HG02852 (cell line): Measurements from ENCODE around the gene ACTA2.
A peak's percentile ranks its signal among the peaks of the same experiment; 100 is the strongest.
"Not testable (repeated sequence)": the region's sequence is repeated elsewhere in the genome, so short reads cannot be mapped to it uniquely, and the experiment has no call there.

ENCODE experiments used
- ATAC-seq: cut with Tn5 transposase; IDR thresholded peaks from one replicate; pipeline ENCODE4 v1.9.1; 2021; ENCODE audit warnings: mild to moderate bottlenecking, moderate library complexity; ENCODE audit not compliant: unreplicated experiment

The ACTA2 gene

DNA sequence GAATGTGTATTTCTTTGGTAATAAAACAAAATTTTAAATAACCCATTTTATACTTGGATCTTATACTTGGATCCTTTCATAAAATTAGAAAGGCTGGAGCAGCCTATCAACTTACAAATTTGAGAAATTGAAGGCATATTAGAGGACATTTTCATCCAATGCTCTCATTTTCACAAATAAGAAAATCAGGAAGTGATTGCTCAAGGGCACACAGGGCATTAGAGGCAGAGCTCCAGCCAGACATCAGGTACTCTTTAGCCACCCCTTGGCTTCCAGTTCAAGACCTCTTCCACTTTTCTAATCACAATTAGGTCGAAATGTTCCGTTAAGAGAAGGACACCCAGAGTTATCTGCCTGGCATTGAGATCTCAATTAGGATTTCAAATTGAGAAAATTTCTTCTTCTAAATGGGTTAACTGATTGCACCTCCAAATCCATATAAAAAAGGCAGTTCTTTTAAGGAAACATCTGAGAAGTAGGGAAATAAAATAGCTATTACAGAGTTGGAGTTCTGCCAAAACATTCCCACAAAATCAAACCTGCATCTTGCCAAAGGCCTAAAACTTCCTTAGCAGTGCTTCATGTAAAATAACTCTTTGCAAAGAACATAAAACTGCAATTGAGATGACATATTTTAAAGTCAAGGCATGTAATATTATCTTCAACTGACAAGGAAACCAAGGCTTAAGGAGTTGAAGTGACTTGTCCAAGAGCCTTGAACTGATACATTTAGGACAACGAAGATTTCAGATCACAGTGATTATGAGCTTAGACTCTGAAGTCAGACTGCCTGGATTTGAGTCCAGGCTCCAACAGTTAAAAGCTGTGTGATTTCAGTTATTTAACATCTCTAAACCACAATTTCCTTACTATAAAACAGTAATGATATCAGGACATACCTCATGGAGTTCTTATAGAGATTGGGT, 2.4 kb downstream of the ACTA2 start:
- no peak for ATAC-seq

GRCh38 chr10:88949051-88949450, 3.5 kb downstream of the ACTA2 start:
- ATAC-seq = no peak

DNA sequence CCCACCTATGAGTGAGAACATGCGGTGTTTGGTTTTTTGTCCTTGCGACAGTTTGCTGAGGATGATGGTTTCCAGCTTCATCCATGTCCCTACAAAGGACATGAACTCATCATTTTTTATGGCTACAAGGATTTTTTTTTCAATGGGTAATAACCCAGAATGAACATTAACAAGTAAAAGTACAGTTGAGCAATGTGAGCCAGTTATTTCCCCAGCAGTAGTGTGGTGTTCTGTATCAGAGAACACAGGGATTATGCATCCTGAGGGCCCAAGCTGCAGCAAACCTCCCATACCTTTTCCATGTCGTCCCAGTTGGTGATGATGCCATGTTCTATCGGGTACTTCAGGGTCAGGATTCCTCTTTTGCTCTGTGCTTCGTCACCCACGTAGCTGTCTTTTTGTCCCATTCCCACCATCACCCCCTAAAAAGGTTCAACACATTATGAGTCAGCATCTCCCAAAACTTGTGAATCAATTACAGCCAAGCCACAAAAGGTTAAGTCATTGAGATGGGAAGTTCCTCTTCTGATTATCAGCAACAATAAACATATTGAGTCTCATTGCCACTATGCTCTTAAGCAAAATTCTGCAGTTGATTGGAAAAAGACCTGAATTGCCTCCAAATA, 5.5 kb downstream of the ACTA2 start:
- ATAC-seq = no peak

GRCh38 chr10:88946200-88946599, 6.4 kb downstream of the ACTA2 start:
- no peak for ATAC-seq

- peak; percentile 76 for ATAC-seq
Measured at GRCh38 chr10:88944813-88945212, 7.8 kb downstream of the ACTA2 start.

DNA sequence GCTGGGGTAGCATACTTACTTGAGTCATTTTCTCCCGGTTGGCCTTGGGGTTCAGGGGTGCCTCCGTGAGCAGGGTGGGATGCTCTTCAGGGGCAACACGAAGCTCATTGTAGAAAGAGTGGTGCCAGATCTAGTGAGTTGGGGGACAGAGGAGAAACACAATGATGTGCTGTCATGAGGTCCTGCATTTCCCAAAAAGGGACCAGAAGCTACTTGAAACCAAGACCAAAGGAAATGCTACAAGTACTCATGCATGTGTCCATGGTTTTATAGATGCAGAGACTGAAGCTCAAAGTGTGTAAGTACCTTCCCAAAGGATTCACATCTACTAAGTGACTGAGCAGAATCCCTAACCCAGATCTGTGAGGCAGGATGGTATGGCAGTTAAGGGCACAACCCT, 8.8 kb downstream of the ACTA2 start:
- no peak for ATAC-seq

DNA sequence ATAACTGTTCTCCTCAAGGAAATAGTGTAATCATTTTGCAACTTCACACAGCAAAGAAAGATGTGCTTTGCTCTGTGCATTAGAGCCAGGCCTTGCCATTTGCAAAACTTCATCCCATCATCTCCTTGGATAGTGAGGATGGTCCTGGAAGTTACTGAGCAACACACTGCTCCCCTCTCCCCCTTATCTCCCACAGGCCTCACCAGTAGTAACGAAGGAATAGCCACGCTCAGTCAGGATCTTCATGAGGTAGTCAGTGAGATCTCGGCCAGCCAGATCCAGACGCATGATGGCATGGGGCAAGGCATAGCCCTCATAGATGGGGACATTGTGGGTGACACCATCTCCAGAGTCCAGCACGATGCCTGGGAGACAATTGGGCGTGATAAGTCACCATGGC, 11.5 kb downstream of the ACTA2 start:
- no peak for ATAC-seq

DNA sequence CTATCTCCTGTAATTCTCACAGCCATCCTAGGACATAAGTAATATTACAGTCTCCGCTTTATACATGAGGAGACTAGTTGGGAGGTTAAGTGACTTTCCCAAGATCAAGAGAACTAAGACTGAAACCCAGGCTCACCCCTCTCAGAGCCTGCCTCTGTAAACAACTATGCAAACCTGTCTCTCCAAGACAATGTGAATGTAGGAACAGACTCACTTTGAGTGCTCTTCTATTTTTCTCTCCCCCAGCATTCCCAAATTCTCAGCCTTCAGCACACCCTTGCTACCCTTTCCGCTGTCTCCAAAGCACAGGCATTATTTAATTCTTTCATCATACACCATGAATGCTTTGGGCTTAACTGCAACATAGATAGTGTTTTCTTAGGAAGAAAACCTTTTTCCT, 13.6 kb downstream of the ACTA2 start:
- ATAC-seq = no peak

GRCh38 chr10:88938039-88938438, 14.5 kb downstream of the ACTA2 start:
- ATAC-seq = no peak

DNA sequence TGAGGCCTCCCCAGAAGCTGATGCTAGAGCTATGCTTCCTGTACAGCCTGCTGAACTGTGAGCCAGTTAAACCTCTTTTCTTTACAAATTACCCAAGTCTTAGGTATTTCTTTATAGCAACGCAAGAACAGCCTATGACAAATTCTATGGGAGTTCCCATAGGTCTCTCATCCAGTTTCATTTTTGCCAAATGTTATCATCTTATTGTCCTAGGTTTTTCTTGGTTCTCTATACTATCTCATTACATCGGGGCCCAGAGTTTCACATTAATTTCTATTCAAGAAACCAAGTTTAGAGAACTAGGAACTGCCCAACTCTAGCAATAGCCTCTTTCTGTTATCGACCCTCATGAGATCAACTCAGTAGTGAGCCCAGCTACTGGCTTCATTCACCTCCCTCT, 15.9 kb downstream of the ACTA2 start:
- no peak for ATAC-seq

DNA sequence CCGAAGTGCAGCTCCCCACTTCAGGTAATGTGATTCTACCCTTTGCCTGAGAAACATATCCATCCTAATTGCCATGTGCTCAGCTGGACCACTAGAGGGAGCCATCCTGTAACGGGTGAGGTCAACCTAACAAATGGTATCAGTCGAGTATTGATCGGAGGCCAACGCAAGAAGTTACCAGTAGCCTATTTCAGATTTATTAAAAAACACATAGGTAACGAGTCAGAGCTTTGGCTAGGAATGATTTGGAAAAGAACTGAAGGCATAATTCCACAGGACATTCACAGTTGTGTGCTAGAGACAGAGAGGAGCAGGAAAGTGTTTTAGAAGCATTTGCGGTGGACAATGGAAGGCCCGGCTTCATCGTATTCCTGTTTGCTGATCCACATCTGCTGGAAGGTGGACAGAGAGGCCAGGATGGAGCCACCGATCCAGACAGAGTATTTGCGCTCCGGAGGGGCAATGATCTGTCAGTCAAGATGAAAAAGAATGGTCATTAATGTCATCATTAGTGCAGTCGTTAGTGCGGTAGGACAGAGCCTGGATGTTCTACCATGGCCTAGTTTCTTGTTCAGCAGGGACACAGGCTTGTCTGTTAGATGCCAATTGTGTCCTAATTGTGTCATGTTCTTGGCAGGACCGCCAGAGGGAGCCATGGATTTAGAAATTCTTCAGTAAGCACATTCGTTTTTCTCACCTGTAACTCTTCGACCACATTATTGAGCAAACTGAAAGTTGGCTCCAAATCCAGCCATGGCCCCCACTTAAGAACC, 17.5 kb downstream of the ACTA2 start:
- ATAC-seq = no peak

DNA sequence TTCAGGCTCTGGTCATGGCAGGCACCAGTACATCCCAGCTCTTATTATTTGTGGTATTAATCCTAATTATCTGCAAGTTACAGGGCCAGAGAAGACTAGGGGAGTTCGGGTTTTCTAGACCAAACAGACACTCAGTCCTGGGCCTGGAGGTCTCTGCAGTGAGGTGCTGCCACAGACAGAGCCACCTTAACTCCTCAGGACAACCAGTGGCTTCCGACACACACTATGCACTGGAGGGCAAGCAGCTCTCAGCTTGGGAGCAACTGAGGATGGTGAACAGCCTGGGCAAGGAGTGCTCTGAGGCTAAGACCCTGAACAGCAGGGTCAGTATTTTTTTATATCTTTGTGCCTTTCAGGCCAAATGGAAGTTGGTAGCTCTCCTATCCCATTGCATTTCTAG, 19.0 kb downstream of the ACTA2 start:
- ATAC-seq = no peak

DNA sequence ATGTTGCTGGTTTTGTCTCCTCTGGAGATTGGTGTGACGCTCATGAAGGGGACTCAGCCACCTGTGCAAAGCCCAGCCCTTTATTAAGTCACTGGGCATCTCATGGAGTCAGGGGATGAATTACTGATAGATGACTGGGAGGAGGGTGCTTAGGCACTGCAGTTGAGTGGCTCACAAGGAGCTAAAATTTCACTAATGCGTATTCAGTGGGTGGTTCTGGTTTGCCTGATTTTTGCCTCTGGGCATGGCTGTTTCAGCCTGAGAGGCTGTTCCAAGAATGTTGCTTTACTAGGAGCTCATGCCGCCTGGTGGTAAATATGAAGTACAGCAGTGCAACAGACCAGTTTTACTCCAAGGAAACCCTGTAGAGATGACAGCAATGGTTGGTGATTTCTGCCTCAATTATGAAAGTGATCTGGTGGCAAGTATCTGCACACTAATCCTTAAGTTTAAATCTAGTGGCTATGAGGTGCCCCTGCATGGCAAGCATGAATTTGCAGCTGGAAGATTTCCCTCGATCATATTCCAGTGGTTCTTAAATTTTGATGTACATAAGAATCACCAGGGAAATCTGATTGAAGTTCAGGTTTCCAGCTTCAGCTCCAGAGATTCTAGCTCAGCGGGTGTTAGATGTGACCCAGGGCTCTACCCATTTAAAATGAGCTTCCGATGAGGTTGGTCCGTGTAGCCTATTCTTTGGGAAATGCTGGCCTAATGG, 19.9 kb downstream of the ACTA2 start:
- ATAC-seq = peak; percentile 76

DNA sequence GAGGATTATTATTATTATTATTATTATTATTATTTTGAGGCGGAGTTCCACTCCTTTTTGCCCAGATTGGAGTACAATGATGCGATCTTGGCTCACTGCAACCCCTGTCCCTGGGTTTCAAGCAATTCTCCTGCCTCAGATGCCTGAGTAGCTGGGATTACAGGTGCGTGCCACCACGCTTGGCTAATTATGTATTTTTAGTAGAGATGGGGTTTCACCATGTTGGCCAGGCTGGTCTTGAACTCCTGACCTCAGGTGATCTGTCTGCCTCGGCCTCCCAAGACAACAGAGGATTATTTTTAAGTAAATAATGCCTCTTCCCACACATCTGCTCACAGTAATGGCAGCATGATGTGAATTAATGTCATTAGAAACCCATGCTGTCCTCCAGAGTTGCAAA, 20.5 kb downstream of the ACTA2 start:
- not testable (repeated sequence) for ATAC-seq

GRCh38 chr10:88931548-88931947, 21.0 kb downstream of the ACTA2 start:
- ATAC-seq = no peak

- ATAC-seq = no peak
Measured at GRCh38 chr10:88928254-88928653, 24.3 kb downstream of the ACTA2 start.

- no peak for ATAC-seq
Measured at GRCh38 chr10:88927416-88927690, 25.2 kb downstream of the ACTA2 start.

GRCh38 chr10:88926566-88927415, 25.8 kb downstream of the ACTA2 start:
- ATAC-seq = no peak

DNA sequence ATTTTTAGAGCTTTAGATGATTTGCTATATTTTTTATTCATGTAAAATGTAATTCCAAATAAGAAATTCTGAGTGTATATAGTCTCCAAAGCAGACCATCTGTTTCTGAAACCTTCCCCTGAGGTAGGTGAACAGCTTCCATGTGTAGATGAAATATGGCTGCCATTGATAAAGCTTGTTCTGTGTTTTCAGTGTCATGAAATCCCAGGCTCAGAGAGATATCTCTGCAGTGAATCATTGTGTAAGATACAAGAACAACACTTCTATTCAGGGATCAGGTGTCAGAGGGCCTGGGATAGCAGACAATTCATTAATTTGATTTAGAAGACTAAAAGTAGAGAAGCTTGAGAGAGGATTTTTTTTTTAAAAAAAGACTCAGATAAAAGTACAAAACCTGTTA, 29.1 kb downstream of the ACTA2 start:
- no peak for ATAC-seq

DNA sequence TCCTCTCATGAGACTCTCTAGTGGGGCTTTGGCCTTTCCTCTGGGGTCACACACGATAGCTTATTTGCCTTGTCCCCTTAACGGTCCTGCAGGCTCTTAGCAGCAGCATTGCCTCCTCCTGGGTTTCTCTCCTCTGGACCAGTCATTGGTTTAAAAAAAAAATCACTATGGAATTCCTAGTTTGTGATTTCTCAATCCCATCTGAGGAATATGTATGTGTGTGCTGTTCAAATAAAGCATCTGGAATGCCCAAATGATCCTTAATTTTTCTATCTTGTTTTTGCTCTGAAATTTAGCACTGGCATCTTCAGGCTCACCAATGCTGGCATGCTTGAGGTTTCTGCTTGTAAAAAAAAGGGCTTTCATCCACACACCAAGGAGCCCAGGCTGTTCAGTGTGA, 30.5 kb downstream of the ACTA2 start:
- ATAC-seq = no peak
